Endometrium (tissue), 2 donors: ENCODE data around the gene ACSL3.
A peak's percentile ranks its signal among the peaks of the same experiment; 100 is the strongest.
"Not testable (repeated sequence)": the region's sequence is repeated elsewhere in the genome, so short reads cannot be mapped to it uniquely, and the experiment has no call there.

Source experiments
- FAIRE-seq: peaks from 2 replicates; lab custom pipeline; 2012; peaks lifted over from hg19 to GRCh38; lab: Jason Lieb, UNC
- donor health status: control.
- donor health status: control.

Gene ACSL3

GRCh38 chr2:222912117-222912516 lies 51.3 kb downstream of the ACSL3 start:
- FAIRE-seq = no peak

DNA sequence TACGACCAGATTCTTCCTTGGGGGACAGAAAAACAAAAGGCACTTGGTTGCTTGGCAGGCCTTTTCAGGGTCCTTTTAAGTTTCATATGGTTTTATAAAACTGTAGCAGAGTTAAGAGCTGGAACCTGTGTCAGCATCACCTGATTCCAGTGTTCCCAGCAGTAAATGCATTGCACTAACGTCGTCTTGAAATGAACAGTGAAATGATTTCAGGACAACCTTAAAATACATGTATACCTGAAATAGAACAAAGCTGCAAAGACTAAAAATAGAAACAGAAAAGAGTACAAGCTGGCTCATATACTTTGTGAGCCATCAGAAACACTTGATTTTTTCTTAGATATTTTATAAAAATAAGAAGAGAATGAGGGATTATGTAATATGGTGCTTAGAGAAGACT lies 51.9 kb downstream of the ACSL3 start:
- FAIRE-seq = no peak

GRCh38 chr2:222915092-222915957 lies 54.5 kb downstream of the ACSL3 start:
- peak; percentile 58 for FAIRE-seq

- peak; percentile 18 for FAIRE-seq
These were observed 55.7 kb downstream of the ACSL3 start for GRCh38 chr2:222916229-222917197.

DNA sequence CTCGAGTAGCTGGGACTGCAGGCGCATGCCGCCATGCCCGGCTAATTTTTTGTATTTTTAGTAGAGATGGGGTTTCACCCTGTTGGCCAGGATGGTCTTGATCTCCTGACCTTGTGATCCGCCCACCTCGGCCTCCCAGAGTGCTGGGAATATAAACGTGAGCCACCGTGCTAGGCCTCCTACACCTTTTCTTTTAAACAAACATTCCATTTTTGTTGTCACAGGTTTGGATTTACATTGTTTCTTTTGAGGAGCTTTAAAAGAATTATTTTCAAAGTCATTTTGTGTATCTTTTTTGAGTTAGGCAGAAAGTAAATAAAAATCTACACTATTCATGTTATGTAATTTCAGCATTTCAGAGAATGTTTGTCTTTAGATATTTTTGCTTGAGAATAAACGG lies 56.4 kb downstream of the ACSL3 start:
- not testable (repeated sequence) for FAIRE-seq

DNA sequence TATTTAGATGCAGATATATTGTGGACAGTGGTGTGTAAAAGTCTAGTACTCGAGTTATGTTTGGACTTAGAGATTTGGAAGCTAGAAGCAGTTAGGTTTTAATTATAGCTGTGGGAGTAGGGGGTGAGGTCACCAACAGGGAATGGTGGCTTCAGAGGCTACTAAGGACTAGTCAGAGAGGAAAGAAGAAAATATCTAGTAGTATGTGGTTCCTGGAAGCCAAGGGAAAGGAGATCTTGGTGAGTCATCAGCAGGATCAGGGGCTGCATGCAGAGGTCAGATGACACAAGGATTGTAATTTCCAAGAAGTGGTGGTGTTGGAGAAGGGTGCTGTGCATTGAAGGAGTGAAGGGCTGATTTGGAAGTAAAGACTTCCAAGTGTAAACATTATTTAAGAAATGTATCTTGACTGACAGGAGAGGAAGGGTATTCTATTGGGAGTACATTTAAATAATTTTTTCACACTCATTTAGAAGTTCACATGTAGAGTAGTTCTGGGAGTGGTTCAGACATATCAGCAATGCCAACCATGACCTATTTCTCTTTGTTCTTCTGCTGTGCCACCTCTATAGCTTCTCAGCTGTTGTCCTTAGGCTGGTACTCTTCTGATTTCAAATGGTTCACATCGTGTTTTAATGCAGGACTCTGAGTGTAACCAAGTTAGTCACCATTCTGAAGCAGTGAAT lies 59.1 kb downstream of the ACSL3 start:
- no peak for FAIRE-seq

DNA sequence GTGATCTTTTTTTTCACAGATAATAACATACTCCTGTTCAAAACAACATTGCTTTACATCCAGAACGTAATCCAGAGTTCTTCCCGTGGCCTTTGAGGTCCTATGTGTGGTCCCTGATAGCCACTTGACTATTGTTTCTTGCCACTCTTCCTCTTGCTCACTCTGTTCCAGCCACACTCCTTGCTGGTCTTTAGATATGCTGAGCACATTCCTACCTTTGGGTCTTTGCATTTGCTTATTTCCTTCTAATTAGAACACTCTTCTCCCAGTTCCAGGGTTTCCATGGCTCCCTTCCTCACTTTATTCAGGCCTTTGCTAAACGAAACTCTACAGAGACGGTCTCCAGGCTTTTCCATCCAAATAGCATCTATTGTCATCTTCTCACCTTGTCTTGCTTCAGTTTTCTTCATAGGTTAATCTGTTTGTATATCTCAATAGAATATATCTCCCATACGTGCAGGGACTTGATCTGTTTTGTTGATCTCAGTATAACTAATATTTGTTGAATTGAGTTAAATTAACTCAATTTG lies 59.9 kb downstream of the ACSL3 start:
- FAIRE-seq = no peak

DNA sequence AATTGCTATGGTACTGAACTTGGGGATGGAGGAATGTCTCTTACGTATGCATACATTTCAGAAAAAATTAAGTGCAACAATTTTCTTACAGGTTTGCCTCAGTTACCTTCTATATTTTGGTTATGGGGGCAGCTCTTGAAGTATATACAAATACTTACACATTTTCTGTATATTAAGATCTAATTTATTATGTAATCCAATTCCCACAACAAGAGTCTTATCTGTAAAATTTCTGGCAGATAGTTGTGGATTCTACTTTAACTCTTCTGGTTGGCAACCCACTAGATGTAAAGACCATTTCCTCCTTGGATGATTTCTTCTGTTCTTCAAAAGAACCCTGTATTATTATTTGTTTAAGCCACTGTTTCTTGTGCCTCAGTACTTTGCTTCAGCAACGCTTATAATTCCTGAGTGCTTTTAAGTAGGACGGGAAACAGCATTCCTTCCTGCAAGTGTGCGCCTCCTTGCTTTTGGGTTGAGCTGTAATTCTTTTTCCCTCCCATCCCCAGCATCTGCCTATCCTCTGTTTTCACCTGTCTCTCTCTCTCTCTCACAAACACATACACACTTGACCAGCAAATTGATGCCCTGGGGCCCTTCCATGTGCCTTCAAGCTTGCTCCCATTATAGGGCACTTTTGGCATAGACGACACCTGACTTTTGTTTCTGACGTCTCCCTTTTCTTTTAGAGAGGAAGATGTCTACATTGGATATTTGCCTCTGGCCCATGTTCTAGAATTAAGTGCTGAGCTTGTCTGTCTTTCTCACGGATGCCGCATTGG lies 61.4 kb downstream of the ACSL3 start:
- FAIRE-seq = no peak

GRCh38 chr2:222926915-222927314 lies 66.1 kb downstream of the ACSL3 start:
- FAIRE-seq = no peak

DNA sequence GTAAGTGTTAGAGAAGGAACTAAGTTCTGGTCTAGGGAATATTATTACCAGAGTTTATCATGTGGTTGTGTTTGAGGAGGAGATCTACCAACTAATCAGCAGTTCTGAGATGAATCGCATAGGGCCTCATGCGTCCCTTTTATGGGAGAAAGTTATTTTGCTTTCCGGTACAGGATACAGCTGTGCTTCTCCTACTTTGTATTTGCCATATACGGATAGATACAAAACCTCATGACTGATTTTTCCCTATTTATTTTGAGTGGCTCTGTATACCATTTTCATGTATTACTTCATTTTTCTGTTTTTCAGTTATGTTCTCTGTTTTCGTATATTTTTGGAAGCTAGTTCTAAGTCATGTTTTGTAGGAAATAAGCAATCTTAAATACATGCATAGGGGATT lies 66.8 kb downstream of the ACSL3 start:
- FAIRE-seq = no peak

DNA sequence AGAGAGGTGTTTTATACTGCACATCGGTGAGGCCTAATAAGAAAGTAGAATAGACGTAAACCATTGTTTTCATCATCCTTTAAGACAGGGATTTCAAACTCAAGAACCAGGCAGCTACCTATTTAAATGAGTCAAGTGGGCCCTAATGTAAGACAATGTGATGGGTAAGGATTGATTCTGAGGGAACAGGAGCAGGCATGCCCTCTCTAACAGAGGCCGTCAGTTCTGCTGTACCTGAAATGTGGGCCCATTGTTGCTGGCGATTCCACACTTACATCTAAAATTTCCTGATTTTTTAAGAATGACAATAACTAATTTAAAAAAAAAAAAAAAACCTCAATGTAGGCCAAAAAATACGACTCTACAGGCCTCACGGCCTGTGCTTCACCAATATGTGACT lies 67.5 kb downstream of the ACSL3 start:
- FAIRE-seq = no peak

GRCh38 chr2:222930862-222931261 lies 70.0 kb downstream of the ACSL3 start:
- FAIRE-seq = no peak

GRCh38 chr2:222931659-222932058 lies 70.8 kb downstream of the ACSL3 start:
- FAIRE-seq = no peak

DNA sequence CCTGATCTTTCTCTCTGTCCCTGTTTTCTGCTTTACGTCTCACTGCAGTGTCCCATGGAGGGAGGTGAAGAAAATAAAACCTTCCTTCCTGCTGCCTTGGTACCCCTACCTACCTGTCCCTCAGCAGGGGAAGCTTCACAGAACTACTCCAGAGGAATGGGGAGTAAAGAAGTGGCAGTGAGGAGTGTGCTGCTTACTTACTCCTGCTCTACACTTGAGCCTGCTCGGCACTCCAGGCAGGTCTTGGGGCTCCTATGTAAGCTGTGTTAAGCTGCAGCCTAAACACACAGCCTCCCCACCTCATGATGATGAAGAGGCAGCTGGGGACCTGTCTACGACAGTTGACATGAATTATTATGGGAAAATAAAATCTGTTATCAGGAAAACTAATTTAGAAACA lies 72.6 kb downstream of the ACSL3 start:
- no peak for FAIRE-seq

GRCh38 chr2:222935688-222936298 lies 75.0 kb downstream of the ACSL3 start:
- FAIRE-seq = no peak

- no peak for FAIRE-seq
These were observed 75.9 kb downstream of the ACSL3 start for GRCh38 chr2:222936705-222937104.

GRCh38 chr2:222938327-222938726 lies 77.5 kb downstream of the ACSL3 start:
- no peak for FAIRE-seq

DNA sequence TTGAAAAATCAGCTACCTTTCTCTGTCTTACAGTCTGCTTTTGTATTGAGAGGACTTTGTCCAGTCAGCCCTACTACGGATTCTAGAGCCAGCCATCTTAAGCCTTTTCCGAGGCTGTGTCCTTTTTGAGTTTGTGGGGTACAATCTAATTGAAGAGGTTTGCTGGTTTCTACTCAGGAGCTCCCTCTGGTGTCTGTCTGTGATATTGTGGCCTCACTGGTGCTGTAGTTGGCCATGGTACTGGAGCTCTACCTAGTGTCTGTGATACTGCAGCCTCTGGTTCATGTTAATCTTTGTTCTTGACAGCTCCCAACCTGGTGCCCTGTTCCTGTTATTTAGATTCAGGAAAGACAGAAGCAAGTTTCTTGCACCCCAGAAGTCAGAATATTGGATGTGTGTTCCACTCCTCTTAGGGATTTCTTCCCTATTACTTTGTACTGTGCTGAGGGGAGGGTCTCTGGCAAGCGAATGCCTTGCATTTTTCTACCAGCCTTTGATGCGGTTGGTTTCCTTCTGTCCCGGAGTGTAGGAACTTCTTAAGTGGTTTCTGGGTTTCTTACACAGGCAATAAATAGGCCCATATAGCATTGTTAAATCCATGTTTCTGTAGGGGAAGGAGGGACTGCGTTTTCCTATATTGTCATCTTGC lies 78.5 kb downstream of the ACSL3 start:
- FAIRE-seq = no peak

DNA sequence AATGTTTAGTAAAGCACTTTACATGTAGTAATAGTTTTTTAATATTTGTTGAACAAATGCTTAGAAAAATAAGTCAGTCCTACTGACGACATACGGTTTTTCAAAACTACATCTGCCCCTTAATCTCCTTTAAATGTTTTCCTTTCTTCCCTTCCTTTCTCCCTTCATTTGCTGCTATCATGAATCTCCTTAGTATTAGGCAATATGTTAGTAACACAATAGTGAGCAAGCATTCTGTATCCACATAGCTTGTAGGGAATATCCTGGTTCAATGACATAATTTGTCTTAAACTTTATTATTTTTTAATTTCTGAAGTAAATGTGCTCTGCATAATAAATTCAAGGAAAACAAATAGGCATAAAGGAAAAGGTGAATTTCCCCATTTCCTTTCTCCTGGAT lies 79.1 kb downstream of the ACSL3 start:
- no peak for FAIRE-seq

GRCh38 chr2:222941510-222942032 lies 80.7 kb downstream of the ACSL3 start:
- FAIRE-seq = no peak
